OCI-LY1 (cell line): Measurements from ENCODE around the gene SRMS.

ENCODE experiments used
- CTCF ChIP-seq: fragments of 200-600 bp; sonication (generic), shearing (Covaris generic); IDR thresholded peaks from 2 replicates; pipeline ENCODE4 v1.5.1; 2017; ENCODE audit warnings: mild to moderate bottlenecking, antibody characterized with exemption, low read length, moderate library complexity, mixed read lengths
- EZH2 ChIP-seq: fragments of 200-600 bp; sonication (generic), shearing (Covaris generic); IDR thresholded peaks from 2 replicates; pipeline ENCODE4 v1.8.0; 2017; ENCODE audit warnings: borderline replicate concordance, mixed run types, mild to moderate bottlenecking, antibody characterized with exemption, low read length, moderate library complexity, mixed read lengths

DNA sequence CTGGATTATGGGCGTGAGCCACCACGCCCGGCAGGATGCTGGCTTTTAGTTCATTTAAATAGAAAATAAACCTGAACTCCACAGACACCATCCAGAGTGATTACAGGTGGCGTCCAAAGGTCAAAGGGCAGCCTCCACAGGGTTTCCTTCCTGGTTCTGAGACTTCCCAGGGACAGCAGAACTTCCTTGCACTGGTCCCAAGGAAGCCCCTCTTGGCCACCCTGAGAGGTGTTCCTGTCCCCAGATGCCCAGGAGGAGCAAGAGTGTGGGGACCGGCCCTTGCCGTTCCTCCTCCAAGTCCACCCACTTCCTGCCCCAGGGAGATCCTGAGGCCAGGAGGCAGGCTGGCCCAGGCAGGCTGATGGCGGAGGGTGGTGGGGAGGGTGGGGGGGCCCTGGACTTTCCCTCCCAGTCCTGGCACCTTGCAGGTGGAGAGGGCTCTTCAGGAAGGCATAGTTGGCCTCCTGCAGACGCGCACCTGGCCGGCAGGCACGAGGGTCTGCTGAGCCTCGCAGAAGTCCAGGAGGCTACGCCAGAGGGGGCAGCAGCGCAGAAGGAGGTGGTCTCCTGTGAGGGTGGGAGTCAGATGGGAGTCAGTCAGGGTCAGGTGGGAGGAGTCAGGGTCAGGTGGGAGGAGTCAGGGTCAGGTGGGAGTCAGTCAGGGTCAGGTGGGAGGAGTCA lies 11.4 kb upstream of the SRMS start:
- TF ChIP-seq EZH2 (no peak), CTCF (no peak)
